ENCODE data around the gene KIAA1755.

- TF ChIP-seq PKNOX1 (IDR thresholded peaks at IDR 0.05): no peak
- no peak for TF ChIP-seq USF2 (IDR thresholded peaks at IDR 0.05; ENCODE audit: borderline replicate concordance, low read depth, low read length)
- no peak for TF ChIP-seq USF1 (IDR thresholded peaks at IDR 0.05; ENCODE audit: borderline replicate concordance, extremely low read length, insufficient read depth, low read depth, low read length)
- no peak for TF ChIP-seq POLR2AphosphoS5 (IDR thresholded peaks at IDR 0.05; ENCODE audit: low read length)
- TF ChIP-seq TCF7 (IDR thresholded peaks at IDR 0.05; ENCODE audit: borderline replicate concordance): no peak
- no peak for TF ChIP-seq ZBTB33 (IDR thresholded peaks at IDR 0.05)
Measured at GRCh38 chr20:38190936-38191371, 69.6 kb downstream of the KIAA1755 start.

Measured in GM12878 (cell line).